Measurements from ENCODE around the gene UBTD2.

The UBTD2 gene

GRCh38 chr5:172186114-172186695 lies 97.4 kb downstream of the UBTD2 start:
- DNase-seq (ENCODE audit: extremely low read depth, low read depth): no peak
- no peak for TF ChIP-seq CTCF (IDR thresholded peaks at IDR 0.05; ENCODE audit: low read depth, low read length)

GRCh38 chr5:172185096-172185461 lies 98.5 kb downstream of the UBTD2 start:
- DNase-seq (ENCODE audit: extremely low read depth, low read depth): no peak
- no peak for TF ChIP-seq CTCF (IDR thresholded peaks at IDR 0.05; ENCODE audit: low read depth, low read length)

GRCh38 chr5:172183881-172184280 lies 99.7 kb downstream of the UBTD2 start:
- TF ChIP-seq CTCF (IDR thresholded peaks at IDR 0.05; ENCODE audit: low read depth, low read length): no peak
- DNase-seq (ENCODE audit: extremely low read depth, low read depth): no peak

- no peak for TF ChIP-seq CTCF (IDR thresholded peaks at IDR 0.05; ENCODE audit: low read depth, low read length)
- no peak for DNase-seq (ENCODE audit: extremely low read depth, low read depth)
These were observed 101.3 kb downstream of the UBTD2 start for GRCh38 chr5:172182291-172182690.

- DNase-seq (ENCODE audit: extremely low read depth, low read depth): no peak
- no peak for TF ChIP-seq CTCF (IDR thresholded peaks at IDR 0.05; ENCODE audit: low read depth, low read length)
These were observed 102.6 kb downstream of the UBTD2 start for GRCh38 chr5:172180936-172181335.

- DNase-seq (ENCODE audit: extremely low read depth, low read depth): no peak
- no peak for TF ChIP-seq CTCF (IDR thresholded peaks at IDR 0.05; ENCODE audit: low read depth, low read length)
These were observed 104.3 kb downstream of the UBTD2 start for GRCh38 chr5:172178991-172179989.

- DNase-seq (ENCODE audit: extremely low read depth, low read depth): no peak
- TF ChIP-seq CTCF (IDR thresholded peaks at IDR 0.05; ENCODE audit: low read depth, low read length): no peak
These were observed 105.1 kb downstream of the UBTD2 start for GRCh38 chr5:172178301-172178987.

Measured in AG09319 (cell line).